HG03354 (cell line): ENCODE results near the gene CHRNG.
"Not testable (repeated sequence)": the region's sequence is repeated elsewhere in the genome, so short reads cannot be mapped to it uniquely, and the experiment has no call there.

Experiments
- ATAC-seq: cut with Tn5 transposase; IDR thresholded peaks from one replicate; pipeline ENCODE4 v1.9.1; 2021; ENCODE audit warnings: mild to moderate bottlenecking; ENCODE audit not compliant: unreplicated experiment, poor library complexity, severe bottlenecking

CHRNG gene

DNA sequence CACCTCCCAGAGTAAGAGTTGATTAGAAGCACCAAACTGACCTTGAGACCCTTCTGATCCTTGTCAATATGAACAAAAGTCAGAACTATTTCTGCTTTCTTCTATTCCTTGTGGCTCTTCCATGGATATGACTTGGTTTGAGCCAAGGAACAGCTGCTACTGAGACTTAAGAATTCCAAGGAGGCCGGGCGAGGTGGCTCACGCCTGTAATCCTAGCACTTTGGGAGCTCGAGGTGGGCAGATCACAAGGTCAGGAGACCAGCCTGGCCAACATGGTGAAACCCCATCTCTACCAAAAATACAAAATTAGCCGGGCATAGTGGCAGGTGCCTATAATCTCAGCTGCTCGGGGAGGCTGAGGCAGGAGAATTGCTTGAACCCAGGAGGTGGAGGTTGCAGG is 31.0 kb downstream of the CHRNG start:
- ATAC-seq: not testable (repeated sequence)

DNA sequence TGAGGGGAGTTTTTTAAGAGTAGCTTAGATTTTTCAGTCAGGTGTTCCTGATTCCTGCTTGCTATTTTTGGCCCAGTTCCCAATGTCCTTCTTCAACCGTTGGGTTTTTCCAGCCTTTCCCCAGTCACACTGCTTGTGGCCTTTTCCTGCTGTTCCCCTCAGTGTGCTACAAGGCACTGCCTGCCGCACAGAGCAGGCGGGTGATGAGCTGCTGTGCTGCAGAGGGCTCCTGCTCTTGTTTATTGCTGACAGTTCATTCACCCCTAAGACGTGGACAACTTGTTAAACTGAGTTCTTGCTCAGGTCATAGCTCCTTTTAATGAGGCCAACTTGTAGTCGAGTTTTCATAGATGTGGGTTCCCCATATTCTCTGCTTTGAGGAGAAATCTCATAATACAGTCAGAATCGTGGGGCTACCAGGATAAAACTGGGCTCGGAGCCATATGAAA is 31.6 kb downstream of the CHRNG start:
- ATAC-seq: no peak

GRCh38 chr2:232573042-232573441 is 33.5 kb downstream of the CHRNG start:
- no peak for ATAC-seq

- ATAC-seq: no peak
These were observed 34.4 kb downstream of the CHRNG start for GRCh38 chr2:232573771-232574435.

DNA sequence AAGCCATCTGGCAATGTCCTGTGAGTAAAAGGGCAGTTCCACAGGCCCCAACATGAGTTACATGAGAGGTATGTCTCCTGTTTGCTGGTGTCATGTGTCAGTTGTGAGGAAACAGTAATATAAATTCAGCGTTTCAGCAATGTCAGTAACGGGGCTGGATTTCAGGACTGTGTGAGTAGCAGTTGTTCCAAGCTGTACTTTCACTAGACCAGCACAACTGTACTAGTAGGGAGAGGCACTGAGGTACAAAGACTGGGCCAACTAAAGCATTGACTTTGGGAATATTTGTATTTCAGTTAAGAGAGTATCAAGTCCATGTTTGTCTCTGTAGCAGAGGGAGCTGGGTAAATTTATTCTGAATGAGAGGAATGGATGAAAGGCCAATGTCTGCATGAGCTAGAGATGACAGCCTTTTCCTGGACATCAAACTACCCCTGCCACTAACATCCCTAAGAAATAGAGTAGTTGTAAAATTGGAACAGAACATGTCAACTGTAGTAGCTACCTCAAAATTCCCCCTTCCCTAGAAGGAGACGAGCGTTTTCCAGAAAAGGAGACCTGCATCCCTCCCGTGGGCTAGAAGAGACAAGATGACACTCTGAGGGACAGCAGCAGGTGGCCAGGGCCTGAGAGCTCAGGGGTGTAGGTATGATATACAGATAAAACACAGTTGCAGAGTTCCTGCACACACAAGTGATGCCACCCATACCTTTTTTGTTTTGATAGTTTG is 35.3 kb downstream of the CHRNG start:
- ATAC-seq: no peak

DNA sequence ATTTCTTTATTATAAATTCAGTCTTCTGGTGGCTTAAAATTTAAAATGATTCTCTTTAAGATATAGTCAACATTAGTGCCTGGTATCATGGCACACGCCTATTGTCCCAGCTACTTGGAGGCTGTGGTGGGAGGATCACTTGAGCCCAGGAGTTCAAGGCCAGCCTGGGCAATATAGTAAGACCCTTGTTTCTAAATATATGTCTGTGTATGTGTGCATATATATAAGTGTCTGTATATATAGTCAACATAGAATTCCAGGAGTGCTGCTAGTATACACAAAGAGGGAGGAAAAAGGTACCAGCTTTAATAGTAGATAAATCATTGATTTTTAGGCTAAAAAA is 35.9 kb downstream of the CHRNG start:
- no peak for ATAC-seq

DNA sequence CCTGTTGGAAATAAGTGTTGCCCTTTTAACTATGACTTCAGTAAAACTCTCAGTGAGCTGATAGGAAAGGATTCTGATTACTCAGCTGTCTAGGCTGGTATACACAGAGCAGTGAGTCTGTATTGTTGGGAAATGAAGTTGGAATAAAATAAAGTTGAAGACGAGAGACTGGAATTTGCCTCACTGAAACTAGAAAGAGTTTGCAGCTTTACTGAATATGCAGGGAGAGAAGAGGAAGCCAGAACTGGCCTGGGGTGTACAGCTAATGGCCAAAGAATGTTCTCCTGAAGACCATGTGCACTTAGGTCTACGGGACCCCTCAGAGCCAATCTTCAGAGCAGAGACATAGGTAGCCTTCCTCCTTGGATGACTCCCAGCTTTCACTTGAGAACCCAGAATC is 37.5 kb downstream of the CHRNG start:
- no peak for ATAC-seq

GRCh38 chr2:232577841-232578240 is 38.3 kb downstream of the CHRNG start:
- no peak for ATAC-seq

DNA sequence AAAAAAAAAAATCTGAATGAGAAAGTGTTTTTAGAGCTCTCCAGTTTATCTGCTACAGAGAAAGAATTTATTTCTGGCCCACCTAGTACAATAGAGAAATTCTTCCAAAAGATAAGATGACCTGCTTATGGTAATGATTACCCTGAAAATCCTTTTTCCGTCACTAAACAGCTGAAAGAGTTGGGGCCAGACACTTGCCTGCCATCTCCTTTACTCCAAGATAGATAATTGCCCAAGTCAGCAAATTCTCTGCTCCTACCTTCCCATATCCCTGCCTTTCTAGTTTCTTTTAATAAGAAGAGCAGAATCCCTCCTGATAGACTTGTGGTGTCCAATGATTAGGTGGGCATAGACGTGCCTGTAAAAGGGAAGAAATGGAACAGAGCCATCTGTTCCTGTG is 39.1 kb downstream of the CHRNG start:
- ATAC-seq: no peak

DNA sequence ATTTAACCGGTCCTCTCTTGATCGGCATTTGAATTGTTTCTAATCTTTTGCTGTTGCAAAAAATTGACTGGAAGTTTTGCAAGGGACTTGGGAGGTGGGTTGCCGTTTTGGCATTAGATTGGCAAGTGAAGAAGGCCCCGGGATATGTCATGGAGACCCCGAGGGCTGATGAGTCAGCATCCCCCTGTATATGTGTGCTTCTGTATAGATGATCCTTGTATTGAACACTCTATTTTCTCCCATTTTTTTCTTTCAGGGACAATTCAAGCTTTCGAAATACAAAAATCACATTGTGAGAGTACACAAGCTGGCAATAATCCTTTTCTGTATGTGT is 41.1 kb downstream of the CHRNG start:
- ATAC-seq: no peak

DNA sequence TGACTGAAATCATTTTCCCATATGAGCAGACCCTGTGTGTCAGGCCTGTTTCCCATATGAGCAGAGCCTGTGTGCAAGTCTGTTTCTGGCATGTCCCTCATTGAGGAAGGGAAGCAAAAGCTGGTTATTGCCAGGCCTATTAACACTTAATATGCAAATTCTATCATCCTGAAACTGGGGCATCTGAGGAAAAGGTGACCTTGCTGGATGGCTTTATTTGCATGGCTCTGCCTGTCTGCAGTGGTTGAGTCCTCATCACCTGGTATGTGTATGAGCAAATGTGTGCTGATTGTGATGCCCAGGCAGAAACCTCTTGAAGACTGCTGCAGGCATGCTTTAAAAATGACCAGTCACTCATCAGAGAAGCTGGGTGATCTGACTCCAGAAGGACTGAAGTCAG is 42.2 kb downstream of the CHRNG start:
- ATAC-seq: peak; percentile 63

DNA sequence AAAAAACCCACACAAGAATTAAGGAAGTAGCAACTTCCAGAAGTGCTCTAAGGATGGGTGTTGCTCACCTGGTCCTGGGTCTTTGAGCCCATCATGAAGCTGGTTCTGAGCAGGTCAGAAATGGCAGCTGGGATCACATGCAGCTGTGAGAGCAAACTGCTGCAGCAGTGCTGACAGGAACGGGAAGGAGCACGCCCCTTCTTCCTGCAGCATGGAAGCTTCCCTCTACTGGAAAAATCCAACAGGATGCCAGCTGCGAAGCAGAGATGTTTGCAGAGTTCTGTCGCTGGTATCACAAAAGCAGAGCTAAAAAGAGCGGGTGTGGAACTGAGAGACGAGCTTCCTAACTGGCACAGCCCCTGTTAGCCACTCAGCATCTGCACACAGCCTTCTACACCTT is 44.7 kb downstream of the CHRNG start:
- ATAC-seq: no peak

- ATAC-seq: no peak
These were observed 47.5 kb downstream of the CHRNG start for GRCh38 chr2:232586943-232587505.

DNA sequence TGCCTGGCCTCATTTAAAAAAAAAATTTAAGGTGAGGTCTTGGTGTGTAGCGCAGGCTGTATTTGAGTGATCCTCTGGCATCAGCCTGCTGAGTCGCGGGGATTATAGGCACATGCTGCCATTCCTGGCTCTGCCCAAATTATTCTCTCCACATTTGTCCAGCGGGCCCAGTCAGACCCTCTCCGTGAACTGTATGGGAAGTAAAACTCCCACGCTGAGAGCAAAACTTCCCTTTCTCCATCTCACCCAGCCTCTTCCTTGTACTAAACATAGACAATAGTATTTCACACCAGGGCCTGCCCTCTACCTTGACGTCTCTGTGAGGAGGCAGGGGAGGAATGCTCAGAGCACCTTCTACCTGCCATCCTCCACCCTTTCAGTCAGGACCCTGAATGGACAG is 48.0 kb downstream of the CHRNG start:
- ATAC-seq: no peak

DNA sequence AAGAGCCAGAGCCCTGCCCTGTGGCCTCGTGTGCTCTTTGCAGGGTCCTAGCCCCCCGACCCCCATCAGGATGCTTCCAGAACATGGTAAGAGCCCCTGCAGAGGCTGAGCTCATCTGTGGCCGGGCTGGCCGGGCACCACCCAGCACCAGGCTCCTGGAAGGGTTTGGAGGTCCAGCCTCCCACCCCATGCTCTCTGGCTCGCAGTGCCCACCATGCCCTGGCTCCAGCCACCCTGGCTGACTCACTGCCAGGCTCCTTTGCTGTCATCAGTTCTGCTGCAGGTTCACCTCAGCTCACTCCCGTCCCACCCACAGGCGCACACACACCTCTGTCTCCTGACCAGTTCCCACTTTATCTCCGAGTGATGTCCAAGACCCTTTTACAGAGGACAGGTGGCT is 48.5 kb downstream of the CHRNG start:
- ATAC-seq: no peak

- ATAC-seq: no peak
These were observed 49.4 kb downstream of the CHRNG start for GRCh38 chr2:232588680-232589585.

GRCh38 chr2:232592772-232593395 is 53.4 kb downstream of the CHRNG start:
- ATAC-seq: no peak

GRCh38 chr2:232593982-232594381 is 54.5 kb downstream of the CHRNG start:
- ATAC-seq: no peak
